ENCODE data around the gene FGD6.

DNA sequence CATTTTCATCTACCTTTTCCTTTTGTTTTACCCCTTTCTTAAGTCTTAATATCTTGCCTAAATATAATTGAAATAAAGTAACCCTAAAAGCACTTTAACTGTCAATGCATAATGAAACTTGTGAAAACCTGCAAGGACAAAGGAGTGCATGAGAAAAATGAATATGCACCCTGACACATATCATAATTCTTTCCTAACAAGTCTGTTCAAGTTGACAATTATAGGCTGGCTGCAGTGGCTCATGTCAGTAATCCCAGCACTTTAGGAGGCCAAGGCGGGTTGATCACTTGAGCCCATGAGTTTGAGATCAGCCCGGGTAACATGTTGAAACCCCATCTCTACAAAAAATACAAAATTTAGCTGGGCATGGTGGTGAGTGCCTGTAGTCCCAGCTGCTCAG is 65.4 kb downstream of the FGD6 start:
- TF ChIP-seq POLR2A (IDR thresholded peaks at IDR 0.05), result no peak
- TF ChIP-seq, protein P1, sequence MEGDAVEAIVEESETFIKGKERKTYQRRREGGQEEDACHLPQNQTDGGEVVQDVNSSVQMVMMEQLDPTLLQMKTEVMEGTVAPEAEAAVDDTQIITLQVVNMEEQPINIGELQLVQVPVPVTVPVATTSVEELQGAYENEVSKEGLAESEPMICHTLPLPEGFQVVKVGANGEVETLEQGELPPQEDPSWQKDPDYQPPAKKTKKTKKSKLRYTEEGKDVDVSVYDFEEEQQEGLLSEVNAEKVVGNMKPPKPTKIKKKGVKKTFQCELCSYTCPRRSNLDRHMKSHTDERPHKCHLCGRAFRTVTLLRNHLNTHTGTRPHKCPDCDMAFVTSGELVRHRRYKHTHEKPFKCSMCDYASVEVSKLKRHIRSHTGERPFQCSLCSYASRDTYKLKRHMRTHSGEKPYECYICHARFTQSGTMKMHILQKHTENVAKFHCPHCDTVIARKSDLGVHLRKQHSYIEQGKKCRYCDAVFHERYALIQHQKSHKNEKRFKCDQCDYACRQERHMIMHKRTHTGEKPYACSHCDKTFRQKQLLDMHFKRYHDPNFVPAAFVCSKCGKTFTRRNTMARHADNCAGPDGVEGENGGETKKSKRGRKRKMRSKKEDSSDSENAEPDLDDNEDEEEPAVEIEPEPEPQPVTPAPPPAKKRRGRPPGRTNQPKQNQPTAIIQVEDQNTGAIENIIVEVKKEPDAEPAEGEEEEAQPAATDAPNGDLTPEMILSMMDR (IDR thresholded peaks at IDR 0.05), result no peak
